ENCODE measurements around the gene CTNND2. TPM values are rescaled to one million over a fixed set of nuclear protein-coding genes. Genes with fewer than 3 reads are reported as not detected.

The CTNND2 gene
- total and polyA plus RNA-seq, 2 donors (not counting 1 experiment from before 2014, with no cell fraction given) = not detected

DNA sequence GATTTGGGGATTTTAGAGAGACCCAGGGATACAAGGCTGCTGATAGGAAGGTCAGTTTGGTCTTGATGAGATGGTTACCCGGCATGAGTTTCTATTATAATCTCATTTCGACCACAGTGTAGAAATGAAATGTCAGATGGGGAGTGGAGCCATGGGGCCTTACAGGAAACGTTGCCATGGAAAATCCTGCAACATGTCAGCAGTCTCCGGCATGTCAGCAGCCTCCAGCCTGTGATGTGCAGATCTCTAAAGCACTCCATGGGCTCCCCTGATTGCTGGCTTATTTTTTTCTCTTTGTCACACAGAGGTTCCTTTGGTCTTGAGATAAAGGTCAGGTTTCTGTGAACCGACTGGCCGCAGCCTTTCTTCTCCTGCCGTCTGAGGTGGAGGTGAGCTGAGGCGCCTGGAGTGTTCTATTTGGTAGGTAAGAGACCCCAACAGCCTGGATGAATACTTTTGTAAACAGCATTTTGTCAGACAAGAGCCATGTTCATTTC, 934.5 kb downstream of the CTNND2 start:
- Histone ChIP-seq H4K20me1 (ENCODE audit: control insufficient read depth, insufficient read depth, low read length, poor library complexity, severe bottlenecking) (no peaks in the 10 kb centered on the region), H3K9me3 (ENCODE audit: control extremely low read depth in 1 of 3, control insufficient read depth in 2 of 3, insufficient read depth in 1 of 3, low read length in 2 of 3) (no peaks in the 10 kb centered on the region), H3K4me2 (replicated peaks; ENCODE audit: low read depth, low read length, poor library complexity, severe bottlenecking) (no peak overlapping the region), H3K79me2 (ENCODE audit: control insufficient read depth, insufficient read depth, low read length) (no peaks in the 10 kb centered on the region), H3K4me3 (ENCODE audit: control extremely low read depth in 1 of 5, extremely low read depth in 1 of 5, insufficient read depth in 1 of 5, low read depth in 2 of 5, low read length in 4 of 5) (no peak overlapping the region), H3K9ac (ENCODE audit: low read length) (no peak overlapping the region), H3K4me1 (ENCODE audit: control insufficient read depth in 2 of 2, insufficient read depth in 2 of 2, low read length in 2 of 2) (no peaks in the 10 kb centered on the region), H2AFZ (ENCODE audit: insufficient read depth, low read depth, low read length, poor library complexity, severe bottlenecking) (no peak overlapping the region), H3K27ac (ENCODE audit: low read length in 2 of 2) (no peak overlapping the region), H3K36me3 (replicated peaks in 1 of 2; ENCODE audit: control extremely low read depth in 1 of 2, control insufficient read depth in 1 of 2, extremely low read depth in 1 of 2, insufficient read depth in 2 of 2, low read length in 1 of 2) (no peaks in the 10 kb centered on the region), H3K27me3 (replicated peaks in 1 of 4; ENCODE audit: control extremely low read depth in 1 of 4, control insufficient read depth in 3 of 4, insufficient read depth in 4 of 4, low read length in 3 of 4) (peaks cover 0 to 3% (median 0%) of the 10 kb centered on the region in 4 experiments)
- H3K9me3 Mint-ChIP-seq (ENCODE audit: insufficient read depth) = no peaks in the 10 kb centered on the region
- H3K4me3 Mint-ChIP-seq = no peak overlapping the region
- intact Hi-C loops (cut with micrococcal nuclease) = no loop called here
- no peaks in the 10 kb centered on the region for H3K4me1 Mint-ChIP-seq
- H3K27me3 Mint-ChIP-seq = peaks cover 13% of the 10 kb centered on the region
- DNase-seq (no peak), ATAC-seq (ENCODE audit: low read depth) (no peak)
- POLR2A ChIA-PET = no interaction called here
- WGBS (ENCODE audit: insufficient coverage) = 82% methylated on average over 4 of the region's 8 CpGs
- no peak for TF ChIP-seq EZH2 (IDR thresholded peaks at IDR 0.05; ENCODE audit: borderline replicate concordance, insufficient read depth, low read depth, low read length, poor library complexity, severe bottlenecking)
- TF ChIP-seq, protein P1, sequence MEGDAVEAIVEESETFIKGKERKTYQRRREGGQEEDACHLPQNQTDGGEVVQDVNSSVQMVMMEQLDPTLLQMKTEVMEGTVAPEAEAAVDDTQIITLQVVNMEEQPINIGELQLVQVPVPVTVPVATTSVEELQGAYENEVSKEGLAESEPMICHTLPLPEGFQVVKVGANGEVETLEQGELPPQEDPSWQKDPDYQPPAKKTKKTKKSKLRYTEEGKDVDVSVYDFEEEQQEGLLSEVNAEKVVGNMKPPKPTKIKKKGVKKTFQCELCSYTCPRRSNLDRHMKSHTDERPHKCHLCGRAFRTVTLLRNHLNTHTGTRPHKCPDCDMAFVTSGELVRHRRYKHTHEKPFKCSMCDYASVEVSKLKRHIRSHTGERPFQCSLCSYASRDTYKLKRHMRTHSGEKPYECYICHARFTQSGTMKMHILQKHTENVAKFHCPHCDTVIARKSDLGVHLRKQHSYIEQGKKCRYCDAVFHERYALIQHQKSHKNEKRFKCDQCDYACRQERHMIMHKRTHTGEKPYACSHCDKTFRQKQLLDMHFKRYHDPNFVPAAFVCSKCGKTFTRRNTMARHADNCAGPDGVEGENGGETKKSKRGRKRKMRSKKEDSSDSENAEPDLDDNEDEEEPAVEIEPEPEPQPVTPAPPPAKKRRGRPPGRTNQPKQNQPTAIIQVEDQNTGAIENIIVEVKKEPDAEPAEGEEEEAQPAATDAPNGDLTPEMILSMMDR (IDR thresholded peaks at IDR 0.05) = no peak
- H3K27ac Mint-ChIP-seq = no peak overlapping the region
- CTCF ChIA-PET = no interaction called here

DNA sequence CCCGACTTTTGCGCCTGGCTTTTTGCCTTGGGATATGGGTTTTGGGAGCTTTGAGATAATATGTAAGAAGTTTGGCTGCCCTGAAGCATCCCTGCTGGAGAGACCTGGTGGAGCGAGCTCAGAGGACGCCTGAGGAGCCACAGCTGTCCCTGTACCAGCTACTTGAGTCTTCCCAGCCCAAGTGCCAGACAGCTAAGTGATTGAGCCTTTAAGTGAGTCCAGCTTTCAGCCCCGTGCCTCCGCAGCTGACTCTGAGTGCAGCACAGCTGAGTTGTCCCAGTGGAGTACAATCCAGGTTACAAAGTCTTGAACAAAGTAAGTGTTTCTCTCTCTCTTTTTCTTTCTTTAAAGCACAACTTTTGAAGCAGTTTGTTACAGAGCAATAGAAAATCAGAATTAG, 939.4 kb downstream of the CTNND2 start:
- intact Hi-C loops (cut with micrococcal nuclease) = no loop called here
- Histone ChIP-seq H4K20me1 (ENCODE audit: control insufficient read depth, insufficient read depth, low read length, poor library complexity, severe bottlenecking) (no peaks in the 10 kb centered on the region), H3K27ac (ENCODE audit: low read length in 2 of 2) (no peak overlapping the region), H2AFZ (ENCODE audit: insufficient read depth, low read depth, low read length, poor library complexity, severe bottlenecking) (no peak overlapping the region), H3K9me3 (ENCODE audit: control extremely low read depth in 1 of 3, control insufficient read depth in 2 of 3, insufficient read depth in 1 of 3, low read length in 2 of 3) (no peaks in the 10 kb centered on the region), H3K4me2 (replicated peaks; ENCODE audit: low read depth, low read length, poor library complexity, severe bottlenecking) (no peak overlapping the region), H3K4me1 (ENCODE audit: control insufficient read depth in 2 of 2, insufficient read depth in 2 of 2, low read length in 2 of 2) (no peaks in the 10 kb centered on the region), H3K36me3 (replicated peaks in 1 of 2; ENCODE audit: control extremely low read depth in 1 of 2, control insufficient read depth in 1 of 2, extremely low read depth in 1 of 2, insufficient read depth in 2 of 2, low read length in 1 of 2) (no peaks in the 10 kb centered on the region), H3K79me2 (ENCODE audit: control insufficient read depth, insufficient read depth, low read length) (no peaks in the 10 kb centered on the region), H3K27me3 (replicated peaks in 1 of 4; ENCODE audit: control extremely low read depth in 1 of 4, control insufficient read depth in 3 of 4, insufficient read depth in 4 of 4, low read length in 3 of 4) (no peaks in the 10 kb centered on the region), H3K4me3 (ENCODE audit: control extremely low read depth in 1 of 5, extremely low read depth in 1 of 5, insufficient read depth in 1 of 5, low read depth in 2 of 5, low read length in 4 of 5) (no peak overlapping the region), H3K9ac (ENCODE audit: low read length) (no peak overlapping the region)
- Mint-ChIP-seq H3K27ac (no peak overlapping the region), H3K27me3 (peaks cover 9% of the 10 kb centered on the region), H3K9me3 (ENCODE audit: insufficient read depth) (peaks cover 1% of the 10 kb centered on the region), H3K4me1 (no peaks in the 10 kb centered on the region), H3K4me3 (no peak overlapping the region)
- ATAC-seq (ENCODE audit: low read depth) = no peak
- TF ChIP-seq, protein P1 (IDR thresholded peaks at IDR 0.05) = no peak
- no peak for TF ChIP-seq EZH2 (IDR thresholded peaks at IDR 0.05; ENCODE audit: borderline replicate concordance, insufficient read depth, low read depth, low read length, poor library complexity, severe bottlenecking)
- ChIA-PET POLR2A (no interaction called here), CTCF (no interaction called here)
- WGBS (ENCODE audit: insufficient coverage) = 76% methylated on average over 5 of the region's 6 CpGs
- DNase-seq = no peak
